ENCODE results near the gene POU1F1. TPM values are rescaled to one million over a fixed set of nuclear protein-coding genes. Genes with fewer than 3 reads are reported as not detected.
A peak's percentile ranks its signal among the peaks of the same experiment; 100 is the strongest.

Gene POU1F1
- total RNA-seq, 2 donors from 2014 or later = not detected

DNA sequence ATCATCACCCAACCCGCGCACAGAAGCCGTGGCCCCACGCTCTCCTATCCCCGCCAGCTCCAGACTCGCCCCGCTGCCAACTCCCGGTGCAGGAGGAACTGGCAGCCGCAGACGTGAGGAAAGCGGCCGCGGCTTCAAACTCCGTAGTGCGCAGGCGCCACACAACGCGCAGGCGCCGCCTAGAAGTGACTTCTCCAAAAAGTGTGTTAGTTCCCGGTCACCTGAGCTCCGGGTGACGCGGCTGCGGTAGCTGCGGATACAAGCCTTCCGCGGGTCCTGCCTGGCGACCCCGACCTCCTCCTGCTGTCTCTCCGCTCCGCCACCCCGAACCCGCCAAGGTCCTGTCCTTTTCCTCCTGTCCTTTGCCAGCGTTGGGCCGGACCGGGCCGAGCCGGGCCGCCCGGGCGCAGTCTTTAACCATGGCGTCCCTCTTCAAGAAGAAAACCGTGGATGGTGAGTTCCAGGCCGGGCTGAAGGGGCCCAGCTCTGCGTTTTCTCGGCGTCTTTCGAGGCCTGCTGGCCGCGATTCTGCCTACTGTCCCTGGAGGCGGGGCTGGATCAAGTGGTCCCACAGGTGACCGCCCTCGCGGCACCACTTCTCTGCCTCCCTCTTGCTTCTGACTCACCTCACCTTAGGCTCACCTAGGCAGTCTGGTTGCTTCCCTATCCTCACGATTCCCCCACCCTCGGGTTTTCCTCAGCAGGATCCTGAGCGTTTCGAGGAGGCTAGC, 49.1 kb downstream of the POU1F1 start, which contains the start of gene CHMP2B:
Gene CHMP2B, plus strand, starts transcription at position 206 of the 731 bp plus-strand sequence. Its CDS starts 214 bp downstream, at position 420.
- Mint-ChIP-seq H3K36me3 (ENCODE audit: low read depth) (no peaks in the 10 kb centered on the region), H3K27me3 (ENCODE audit: insufficient read depth) (peaks cover 16% of the 10 kb centered on the region), H3K4me3 (peak within 1 kb of the TSS; percentile 99), H3K9me3 (peaks cover 4% of the 10 kb centered on the region), H3K27ac (peak within 1 kb of the TSS; percentile 100), H3K4me1 (peaks cover 19% of the 10 kb centered on the region)
- Histone ChIP-seq H3K4me3 (ENCODE audit: low read length) (peak within 1 kb of the TSS; percentile 94), H3K36me3 (ENCODE audit: control insufficient read depth, insufficient read depth, low read length) (peaks cover 5% of the 10 kb centered on the region), H3K9me3 (ENCODE audit: control insufficient read depth, low read length) (no peaks in the 10 kb centered on the region), H3K27me3 (ENCODE audit: control insufficient read depth, insufficient read depth, low read length, poor library complexity, severe bottlenecking) (peaks cover 8% of the 10 kb centered on the region), H3K27ac (ENCODE audit: low read depth, low read length) (peak within 1 kb of the TSS; percentile 78), H3K4me1 (ENCODE audit: control insufficient read depth, insufficient read depth, low read length) (peaks cover 2% of the 10 kb centered on the region), H3K9ac (ENCODE audit: extremely low read depth, low read length, poor library complexity, severe bottlenecking) (peak within 1 kb of the TSS; percentile 95)
- 0% methylated on average over 33 to 59 of the region's 59 CpGs for WGBS, 2 experiments (ENCODE audit: insufficient coverage in 1 of 2, insufficient read length in 1 of 2)
- peak; percentile 97 for DNase-seq
- TF ChIP-seq, protein P1, sequence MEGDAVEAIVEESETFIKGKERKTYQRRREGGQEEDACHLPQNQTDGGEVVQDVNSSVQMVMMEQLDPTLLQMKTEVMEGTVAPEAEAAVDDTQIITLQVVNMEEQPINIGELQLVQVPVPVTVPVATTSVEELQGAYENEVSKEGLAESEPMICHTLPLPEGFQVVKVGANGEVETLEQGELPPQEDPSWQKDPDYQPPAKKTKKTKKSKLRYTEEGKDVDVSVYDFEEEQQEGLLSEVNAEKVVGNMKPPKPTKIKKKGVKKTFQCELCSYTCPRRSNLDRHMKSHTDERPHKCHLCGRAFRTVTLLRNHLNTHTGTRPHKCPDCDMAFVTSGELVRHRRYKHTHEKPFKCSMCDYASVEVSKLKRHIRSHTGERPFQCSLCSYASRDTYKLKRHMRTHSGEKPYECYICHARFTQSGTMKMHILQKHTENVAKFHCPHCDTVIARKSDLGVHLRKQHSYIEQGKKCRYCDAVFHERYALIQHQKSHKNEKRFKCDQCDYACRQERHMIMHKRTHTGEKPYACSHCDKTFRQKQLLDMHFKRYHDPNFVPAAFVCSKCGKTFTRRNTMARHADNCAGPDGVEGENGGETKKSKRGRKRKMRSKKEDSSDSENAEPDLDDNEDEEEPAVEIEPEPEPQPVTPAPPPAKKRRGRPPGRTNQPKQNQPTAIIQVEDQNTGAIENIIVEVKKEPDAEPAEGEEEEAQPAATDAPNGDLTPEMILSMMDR (conservative IDR thresholded peaks at IDR 0.05) = no peak

DNA sequence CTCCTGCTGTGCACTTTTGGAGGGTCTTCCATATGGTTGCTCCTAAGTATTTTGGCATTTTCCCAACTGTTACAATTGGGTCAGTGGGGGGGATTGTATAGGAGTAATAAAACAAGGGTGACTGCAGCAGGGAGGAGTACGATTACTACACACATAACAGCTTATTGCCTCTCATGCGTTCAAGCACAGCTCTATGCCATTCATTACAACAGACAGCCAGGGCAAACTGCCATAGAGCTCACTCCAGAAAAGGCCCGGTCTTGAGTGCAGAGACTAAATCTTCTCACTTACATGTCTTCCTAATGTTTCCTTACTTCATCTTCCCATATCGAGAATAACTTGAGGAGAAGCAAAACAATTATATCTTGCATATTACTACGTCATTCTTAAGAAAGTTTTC, 50.7 kb downstream of the POU1F1 start:
- WGBS, 2 experiments (ENCODE audit: insufficient coverage in 1 of 2, insufficient read length in 1 of 2) = 80 to 90% methylated on average over 1 to 5 of the region's 5 CpGs
- peaks cover 16% of the 10 kb centered on the region for H3K27me3 Mint-ChIP-seq (ENCODE audit: insufficient read depth)
- no peak for DNase-seq
- peaks cover 19% of the 10 kb centered on the region for H3K4me1 Mint-ChIP-seq
- Histone ChIP-seq H3K4me1 (ENCODE audit: control insufficient read depth, insufficient read depth, low read length) (peaks cover 2% of the 10 kb centered on the region), H3K36me3 (ENCODE audit: control insufficient read depth, insufficient read depth, low read length) (no peaks in the 10 kb centered on the region), H3K27ac (ENCODE audit: low read depth, low read length) (no peak overlapping the region), H3K9ac (ENCODE audit: extremely low read depth, low read length, poor library complexity, severe bottlenecking) (no peak overlapping the region), H3K4me3 (ENCODE audit: low read length) (no peak overlapping the region), H3K27me3 (ENCODE audit: control insufficient read depth, insufficient read depth, low read length, poor library complexity, severe bottlenecking) (peaks cover 8% of the 10 kb centered on the region), H3K9me3 (ENCODE audit: control insufficient read depth, low read length) (no peaks in the 10 kb centered on the region)
- H3K27ac Mint-ChIP-seq = no peak overlapping the region
- TF ChIP-seq, protein P1 (conservative IDR thresholded peaks at IDR 0.05) = no peak
- H3K4me3 Mint-ChIP-seq = peak overlapping the region; percentile 99
- H3K36me3 Mint-ChIP-seq (ENCODE audit: low read depth) = no peaks in the 10 kb centered on the region
- H3K9me3 Mint-ChIP-seq = peaks cover 4% of the 10 kb centered on the region

DNA sequence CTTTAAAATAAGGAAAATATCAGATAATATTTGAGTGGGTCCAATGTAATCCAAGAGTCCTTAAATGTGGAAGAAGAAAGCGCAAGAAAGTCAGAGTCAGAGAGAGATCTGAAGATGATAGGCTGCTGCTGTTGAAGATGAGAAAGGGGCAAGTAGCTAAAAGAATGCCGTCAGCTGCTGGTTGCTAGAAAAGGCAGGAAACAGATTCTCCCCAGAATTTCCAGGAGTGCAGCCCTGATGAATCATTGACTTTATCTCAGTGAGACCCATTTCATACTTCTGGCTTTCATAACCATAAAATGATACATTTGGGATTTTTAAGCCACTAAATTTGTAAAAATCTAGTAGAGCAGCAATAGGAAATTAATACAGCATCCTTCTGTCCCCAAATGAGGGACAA, 56.8 kb downstream of the POU1F1 start:
- TF ChIP-seq, protein P1 (conservative IDR thresholded peaks at IDR 0.05) = no peak
- Mint-ChIP-seq H3K27ac (no peak overlapping the region), H3K4me1 (no peaks in the 10 kb centered on the region), H3K4me3 (no peak overlapping the region), H3K36me3 (ENCODE audit: low read depth) (no peaks in the 10 kb centered on the region), H3K27me3 (ENCODE audit: insufficient read depth) (peaks cover 7% of the 10 kb centered on the region), H3K9me3 (peaks cover 4% of the 10 kb centered on the region)
- Histone ChIP-seq H3K27ac (ENCODE audit: low read depth, low read length) (no peak overlapping the region), H3K4me1 (ENCODE audit: control insufficient read depth, insufficient read depth, low read length) (no peaks in the 10 kb centered on the region), H3K27me3 (ENCODE audit: control insufficient read depth, insufficient read depth, low read length, poor library complexity, severe bottlenecking) (no peaks in the 10 kb centered on the region), H3K9me3 (ENCODE audit: control insufficient read depth, low read length) (no peaks in the 10 kb centered on the region), H3K9ac (ENCODE audit: extremely low read depth, low read length, poor library complexity, severe bottlenecking) (no peak overlapping the region), H3K4me3 (ENCODE audit: low read length) (no peak overlapping the region), H3K36me3 (ENCODE audit: control insufficient read depth, insufficient read depth, low read length) (no peaks in the 10 kb centered on the region)
- DNase-seq = no peak
- WGBS, 2 experiments (ENCODE audit: insufficient coverage in 1 of 2, insufficient read length in 1 of 2) = 94 to 100% methylated on average over 2 of the region's 2 CpGs
